ENCODE results near the gene RGS13. TPM values are rescaled to one million over a fixed set of nuclear protein-coding genes. Genes with fewer than 3 reads are reported as not detected.
A peak's percentile ranks its signal among the peaks of the same experiment; 100 is the strongest.

RGS13 gene
- total and polyA plus RNA-seq, 4 donors = 0.14 to 1.3 (median 0.51) TPM

GRCh38 chr1:192627901-192628300 lies 8.0 kb upstream of the RGS13 start:
- H3K9ac ChIP-seq (ENCODE audit: insufficient read depth in 1 of 2, low read length in 2 of 2) = no peak overlapping the region
- no peak for TF ChIP-seq CTCF (IDR thresholded peaks at IDR 0.05; ENCODE audit: control extremely low read depth, extremely low read depth)
- WGBS, 2 donors = 93 to 96% methylated on average over 5 of the region's 5 CpGs
- no peaks in the 10 kb centered on the region for H3K27me3 ChIP-seq (ENCODE audit: control insufficient read depth in 3 of 3, insufficient read depth in 3 of 3, low read length in 2 of 3)
- H3K36me3 ChIP-seq (ENCODE audit: control insufficient read depth in 4 of 4, insufficient read depth in 4 of 4, low read length in 4 of 4) = no peaks in the 10 kb centered on the region
- H3K27ac ChIP-seq (ENCODE audit: low read depth in 1 of 2, low read length in 1 of 2) = no peak overlapping the region
- ATAC-seq (ENCODE audit: insufficient read depth, low FRiP score) = no peak
- H3K9me3 ChIP-seq (ENCODE audit: control insufficient read depth in 4 of 4, insufficient read depth in 3 of 4, low read length in 3 of 4) = no peaks in the 10 kb centered on the region
- no peak overlapping the region for H3K4me3 ChIP-seq
- DNase-seq = no peak
- H3K4me1 ChIP-seq (ENCODE audit: control insufficient read depth in 5 of 5, insufficient read depth in 5 of 5, low read length in 5 of 5) = peaks cover 0 to 60% (median 28%) of the 10 kb centered on the region in 5 donors

DNA sequence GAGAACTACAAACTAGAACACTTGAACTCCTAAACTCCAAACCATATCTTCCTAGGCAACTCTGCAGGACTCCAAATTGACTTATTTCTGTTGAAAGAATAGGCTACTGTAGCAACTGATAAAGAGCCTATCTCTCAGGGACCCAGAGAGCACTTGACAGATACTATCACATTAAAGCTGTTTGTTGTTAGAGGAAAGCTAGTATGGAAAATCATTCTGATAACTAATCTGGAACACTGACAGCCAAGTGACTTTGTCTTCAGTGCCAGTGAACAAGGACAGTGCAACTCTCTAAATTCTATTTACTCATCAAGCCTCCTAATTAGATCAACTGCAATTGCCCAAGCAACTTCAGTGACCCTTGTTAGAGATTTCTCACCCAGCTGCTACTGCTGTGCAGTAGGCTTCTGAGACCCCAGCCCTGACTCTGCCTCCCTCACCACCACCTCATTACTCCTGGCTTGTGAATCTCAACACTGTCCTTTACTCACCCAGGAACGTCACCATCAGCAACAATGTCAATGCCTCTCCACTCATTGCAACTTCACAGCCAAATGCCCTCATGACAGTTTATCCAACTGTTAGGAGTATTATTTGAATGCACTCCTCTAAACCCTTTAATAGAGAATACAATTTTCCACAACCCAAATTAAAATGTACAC lies 7.4 kb upstream of the RGS13 start:
- WGBS, 2 donors = 87 to 88% methylated on average over 1 of the region's 1 CpG
- DNase-seq (peak in 2 of 3 donors; percentile 27 to 40), ATAC-seq (ENCODE audit: insufficient read depth, low FRiP score) (no peak)
- Histone ChIP-seq H3K9ac (ENCODE audit: insufficient read depth in 1 of 2, low read length in 2 of 2) (no peak overlapping the region), H3K36me3 (ENCODE audit: control insufficient read depth in 4 of 4, insufficient read depth in 4 of 4, low read length in 4 of 4) (no peaks in the 10 kb centered on the region), H3K4me3 (no peak overlapping the region), H3K9me3 (ENCODE audit: control insufficient read depth in 4 of 4, insufficient read depth in 3 of 4, low read length in 3 of 4) (no peaks in the 10 kb centered on the region), H3K27ac (ENCODE audit: low read depth in 1 of 2, low read length in 1 of 2) (no peak overlapping the region), H3K4me1 (ENCODE audit: control insufficient read depth in 5 of 5, insufficient read depth in 5 of 5, low read length in 5 of 5) (peaks cover 0 to 66% (median 28%) of the 10 kb centered on the region in 5 donors), H3K27me3 (ENCODE audit: control insufficient read depth in 3 of 3, insufficient read depth in 3 of 3, low read length in 2 of 3) (no peaks in the 10 kb centered on the region)
- TF ChIP-seq CTCF (IDR thresholded peaks at IDR 0.05; ENCODE audit: control extremely low read depth, extremely low read depth) = no peak

DNA sequence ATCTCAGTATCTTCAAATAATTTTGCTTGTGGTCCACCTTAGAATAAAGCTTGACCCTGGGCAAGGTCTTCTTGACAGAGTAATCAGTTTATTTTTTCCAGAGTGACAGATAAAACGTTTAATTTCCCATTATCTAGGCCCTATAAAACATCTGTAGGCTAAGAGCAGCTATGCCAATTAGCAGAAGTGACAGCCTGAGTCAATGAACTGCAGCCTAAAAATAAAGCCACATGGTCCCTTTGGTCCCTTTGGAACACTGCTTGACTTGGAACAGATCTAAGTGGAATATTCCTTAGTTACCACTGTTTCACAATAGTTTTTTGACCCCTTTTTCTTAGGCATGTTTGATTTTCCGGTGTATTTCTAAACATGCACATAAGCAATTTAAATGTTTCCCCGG lies 6.3 kb upstream of the RGS13 start:
- WGBS, 2 donors = 72 to 86% methylated on average over 3 of the region's 3 CpGs

More for the DNA sequence above, 6.3 kb upstream of the RGS13 start:
- no peaks in the 10 kb centered on the region for H3K9me3 ChIP-seq (ENCODE audit: control insufficient read depth in 4 of 4, insufficient read depth in 3 of 4, low read length in 3 of 4)
- H3K4me1 ChIP-seq (ENCODE audit: control insufficient read depth in 5 of 5, insufficient read depth in 5 of 5, low read length in 5 of 5) = peaks cover 0 to 77% (median 35%) of the 10 kb centered on the region in 5 donors
- H3K27ac ChIP-seq (ENCODE audit: low read depth in 1 of 2, low read length in 1 of 2) = no peak overlapping the region
- no peak overlapping the region for H3K9ac ChIP-seq (ENCODE audit: insufficient read depth in 1 of 2, low read length in 2 of 2)
- ATAC-seq (ENCODE audit: insufficient read depth, low FRiP score) (no peak), DNase-seq (peak in 2 of 3 donors; percentile 74 to 81)
- H3K27me3 ChIP-seq (ENCODE audit: control insufficient read depth in 3 of 3, insufficient read depth in 3 of 3, low read length in 2 of 3) = no peaks in the 10 kb centered on the region
- no peaks in the 10 kb centered on the region for H3K36me3 ChIP-seq (ENCODE audit: control insufficient read depth in 4 of 4, insufficient read depth in 4 of 4, low read length in 4 of 4)
- H3K4me3 ChIP-seq = no peak overlapping the region
- no peak for TF ChIP-seq CTCF (IDR thresholded peaks at IDR 0.05; ENCODE audit: control extremely low read depth, extremely low read depth)
